ENCODE measurements around the gene MS4A15.
"Not testable (repeated sequence)": the region's sequence is repeated elsewhere in the genome, so short reads cannot be mapped to it uniquely, and the experiment has no call there.

Gene MS4A15

DNA sequence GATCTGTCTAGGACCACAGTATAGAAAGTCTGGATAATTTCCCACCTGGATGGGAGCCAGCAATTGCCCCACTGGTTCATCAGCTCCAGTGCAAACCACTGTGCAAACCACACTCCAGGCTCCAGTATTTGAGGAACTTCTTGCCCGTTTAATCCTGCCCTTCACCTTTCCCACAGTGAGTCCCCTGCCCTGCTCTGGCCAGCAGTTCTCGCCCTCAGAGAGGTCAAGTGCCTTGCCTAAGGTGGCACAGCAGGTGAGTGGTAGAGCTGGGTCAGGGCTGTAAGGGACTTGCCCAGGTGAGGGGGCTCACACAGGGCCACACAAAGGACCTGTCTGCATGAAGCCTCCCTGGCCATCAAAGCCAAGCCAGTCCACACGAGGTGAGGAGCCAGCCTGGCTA is 52.6 kb downstream of the MS4A15 start:
- ATAC-seq, result no peak
- no peak for DNase-seq

GRCh38 chr11:60809691-60810090 is 53.0 kb downstream of the MS4A15 start:
- no peak for DNase-seq
- ATAC-seq, result no peak

DNA sequence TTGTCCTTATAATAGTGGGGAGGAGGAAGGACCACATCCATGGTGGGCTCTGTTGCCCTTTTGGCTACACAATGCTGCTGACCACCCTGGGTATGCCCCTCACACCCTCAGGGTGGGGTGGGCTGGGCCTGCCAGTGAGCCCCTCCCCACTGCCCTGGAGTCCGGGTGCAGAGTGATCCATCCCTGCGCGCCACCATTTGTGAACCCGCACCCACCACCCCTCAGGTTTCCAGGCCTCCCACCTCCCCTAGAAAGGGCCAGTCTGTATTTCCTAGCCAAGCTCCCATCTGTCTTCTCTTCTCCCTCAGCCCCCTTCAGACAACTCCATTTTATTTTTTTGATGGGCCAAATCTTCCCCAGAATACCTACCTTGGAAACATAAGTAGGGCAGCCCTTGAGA is 53.5 kb downstream of the MS4A15 start:
- no peak for ATAC-seq
- DNase-seq, result no peak

DNA sequence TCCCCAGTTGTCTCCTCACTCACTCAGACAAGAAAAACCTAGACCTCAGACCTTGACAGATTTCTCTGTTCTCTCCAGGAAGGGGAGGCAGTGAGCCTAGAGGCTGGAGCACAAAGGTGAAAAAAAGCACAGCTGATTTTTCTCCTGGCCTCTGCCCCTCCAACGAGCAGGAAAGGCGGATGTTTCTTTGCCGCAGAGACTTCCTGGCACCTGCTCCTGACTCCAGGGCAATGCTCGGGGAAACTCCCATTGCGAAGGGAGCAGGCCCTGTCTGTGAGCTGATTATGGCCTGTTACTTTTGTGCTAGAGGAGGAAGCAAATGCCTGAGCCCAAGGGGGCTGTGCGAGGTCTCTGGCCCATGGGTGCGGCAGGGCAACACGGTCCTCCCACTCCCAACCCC is 53.9 kb downstream of the MS4A15 start:
- DNase-seq, result no peak
- no peak for ATAC-seq

- ATAC-seq (no peak), DNase-seq (no peak)
Observed at GRCh38 chr11:60813324-60813723, 56.7 kb downstream of the MS4A15 start.

DNA sequence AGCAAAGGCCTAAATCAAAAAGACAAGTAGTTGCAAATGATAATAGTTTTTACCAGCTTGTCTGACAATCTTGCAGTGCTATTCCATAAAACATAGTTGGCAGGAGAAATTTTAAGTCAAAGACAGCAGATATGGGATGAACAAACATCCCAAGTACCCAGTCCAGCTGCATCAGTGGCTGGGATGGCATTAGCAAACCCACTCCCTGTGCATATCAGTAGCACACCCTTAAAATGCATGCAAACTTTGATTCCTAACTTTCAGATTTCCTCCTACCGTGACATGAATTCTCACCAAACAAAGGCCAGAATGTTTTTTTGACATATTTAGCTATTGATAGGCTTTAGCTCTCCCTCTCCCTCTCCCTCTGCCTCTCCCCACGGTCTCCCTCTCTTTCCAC is 57.4 kb downstream of the MS4A15 start:
- ATAC-seq (no peak), DNase-seq (no peak)

GRCh38 chr11:60816590-60817157 is 60.0 kb downstream of the MS4A15 start:
- DNase-seq (no peak), ATAC-seq (no peak)

- ATAC-seq (no peak), DNase-seq (no peak)
Observed at GRCh38 chr11:60818057-60818456, 61.4 kb downstream of the MS4A15 start.

- ATAC-seq (no peak), DNase-seq (no peak)
Observed at GRCh38 chr11:60821827-60822599, 65.3 kb downstream of the MS4A15 start.

DNA sequence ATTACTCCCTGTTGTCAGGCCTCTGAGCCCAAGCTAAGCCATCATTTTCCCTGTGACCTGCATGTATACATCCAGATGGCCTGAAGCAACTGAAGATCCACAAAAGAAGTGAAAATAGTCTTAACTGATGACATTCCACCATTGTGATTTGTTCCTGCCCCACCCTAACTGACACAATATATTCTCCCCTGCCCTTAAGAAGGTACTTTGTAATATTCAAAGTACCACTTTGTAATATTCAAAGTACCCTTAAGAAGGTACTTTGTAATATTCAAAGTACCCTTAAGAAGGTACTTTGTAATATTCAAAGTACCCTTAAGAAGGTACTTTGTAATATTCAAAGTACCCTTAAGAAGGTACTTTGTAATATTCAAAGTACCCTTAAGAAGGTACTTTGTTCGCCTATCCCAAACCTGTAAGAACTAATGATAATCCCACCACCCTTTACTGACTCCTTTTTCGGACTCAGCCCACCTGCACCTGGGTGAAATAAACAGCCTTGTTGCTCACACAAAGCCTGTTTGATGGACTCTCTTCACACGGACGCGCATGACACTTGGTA is 67.2 kb downstream of the MS4A15 start:
- ATAC-seq, DNase-seq: not testable (repeated sequence)

DNA sequence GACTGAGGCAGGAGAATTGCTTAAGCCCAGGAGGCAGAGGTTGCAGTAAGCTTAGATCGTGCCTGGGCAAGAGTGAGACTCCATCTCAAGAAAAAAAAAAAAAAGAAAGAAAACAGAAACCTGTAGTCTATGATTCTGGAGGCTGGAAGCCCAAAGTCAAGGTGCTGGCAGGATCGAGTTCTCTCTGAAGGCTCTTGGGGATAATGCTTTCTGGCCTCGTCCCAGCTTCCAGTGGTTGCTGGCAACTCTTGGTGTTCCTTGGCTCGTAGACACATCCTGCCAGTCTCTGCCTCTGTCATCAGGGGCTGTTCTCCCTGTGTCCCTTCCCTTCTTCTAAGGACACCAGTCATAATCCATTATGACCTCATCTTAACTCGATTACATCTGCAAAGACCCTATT is 68.5 kb downstream of the MS4A15 start:
- ATAC-seq (no peak), DNase-seq (no peak)

DNA sequence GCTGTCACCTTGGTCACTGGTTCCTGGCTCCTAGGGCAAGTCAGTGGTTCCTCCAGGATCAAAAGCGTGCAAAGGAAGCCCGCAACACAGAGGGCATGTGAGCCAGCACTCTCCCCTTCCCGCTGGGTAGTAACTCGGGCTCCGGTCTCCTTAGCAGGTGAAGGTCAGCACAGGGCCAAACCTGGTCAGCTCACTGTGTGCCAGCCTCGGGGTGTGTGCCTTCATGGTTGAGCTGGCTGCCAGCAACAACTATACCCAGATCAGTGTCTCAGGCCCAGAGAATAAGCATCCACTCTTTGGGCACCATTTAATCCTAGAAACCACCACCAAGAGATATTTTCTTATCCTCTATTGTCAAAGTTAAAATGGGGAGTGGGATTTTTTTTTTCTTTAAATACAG is 69.1 kb downstream of the MS4A15 start:
- ATAC-seq (no peak), DNase-seq (no peak)

Data from stimulated activated naive CD8-positive, alpha-beta T cell treated with anti-CD3 and anti-CD28 coated beads, Interleukin-15, Interleukin-2, amounts not matched to agents 100 U/mL and 50 U/mL, for 24 hours (primary cell).